Fibroblast of skin of left quadriceps (primary cell): Measurements from ENCODE around the gene UBE2L3.
"Not testable (repeated sequence)": the region's sequence is repeated elsewhere in the genome, so short reads cannot be mapped to it uniquely, and the experiment has no call there.

Experiments
- DNase-seq, 2 experiments: peaks; one replicate each; pipeline ENCODE4 v3.0.0-alpha.2; 2013; ENCODE audit warnings: low read depth in 2 of 2

Gene UBE2L3

GRCh38 chr22:21602579-21602978, 35.1 kb downstream of the UBE2L3 start:
- DNase-seq, result no peak

GRCh38 chr22:21603973-21604372, 36.5 kb downstream of the UBE2L3 start:
- no peak for DNase-seq

GRCh38 chr22:21605887-21606564, 38.5 kb downstream of the UBE2L3 start:
- DNase-seq, result no peak

GRCh38 chr22:21606775-21607174, 39.3 kb downstream of the UBE2L3 start:
- DNase-seq, result no peak

GRCh38 chr22:21609556-21610157, 42.1 kb downstream of the UBE2L3 start:
- DNase-seq, result not testable (repeated sequence)

- no peak for DNase-seq
Observed at GRCh38 chr22:21611210-21611977, 43.9 kb downstream of the UBE2L3 start.

GRCh38 chr22:21612858-21613257, 45.3 kb downstream of the UBE2L3 start:
- DNase-seq, result no peak

- no peak for DNase-seq
Observed at GRCh38 chr22:21613553-21614233, 46.2 kb downstream of the UBE2L3 start.

GRCh38 chr22:21615731-21616130, 48.2 kb downstream of the UBE2L3 start:
- no peak for DNase-seq

- not testable (repeated sequence) for DNase-seq
Observed at GRCh38 chr22:21617337-21617736, 49.8 kb downstream of the UBE2L3 start.

GRCh38 chr22:21621025-21621424, 53.5 kb downstream of the UBE2L3 start:
- DNase-seq, result no peak

- DNase-seq, result no peak
Observed at GRCh38 chr22:21622011-21622918, 54.8 kb downstream of the UBE2L3 start.

GRCh38 chr22:21622919-21623647, 55.6 kb downstream of the UBE2L3 start:
- no peak for DNase-seq

- no peak for DNase-seq
Observed at GRCh38 chr22:21623648-21623970, 56.1 kb downstream of the UBE2L3 start.

GRCh38 chr22:21624120-21624879, 56.8 kb downstream of the UBE2L3 start:
- no peak for DNase-seq

GRCh38 chr22:21624880-21625791, 57.6 kb downstream of the UBE2L3 start:
- no peak for DNase-seq

GRCh38 chr22:21626073-21626734, 58.7 kb downstream of the UBE2L3 start:
- no peak for DNase-seq

GRCh38 chr22:21626735-21627469, 59.4 kb downstream of the UBE2L3 start:
- DNase-seq, result no peak
